A204.1 (cell line): ENCODE measurements around the gene BAIAP2.
"Not testable (repeated sequence)": the region's sequence is repeated elsewhere in the genome, so short reads cannot be mapped to it uniquely, and the experiment has no call there.

Experiments
- FAIRE-seq: peaks from 2 replicates; lab custom pipeline; 2012; peaks lifted over from hg19 to GRCh38; lab: Jason Lieb, UNC

The BAIAP2 gene

GRCh38 chr17:81002013-81002384 is 33.0 kb upstream of the BAIAP2 start:
- no peak for FAIRE-seq

GRCh38 chr17:81002409-81003361 is 32.3 kb upstream of the BAIAP2 start:
- FAIRE-seq, result no peak

GRCh38 chr17:81003711-81004475 is 31.1 kb upstream of the BAIAP2 start:
- no peak for FAIRE-seq

GRCh38 chr17:81006891-81007290 is 28.1 kb upstream of the BAIAP2 start:
- no peak for FAIRE-seq

GRCh38 chr17:81008140-81008539 is 26.8 kb upstream of the BAIAP2 start:
- no peak for FAIRE-seq

GRCh38 chr17:81009136-81009535 is 25.8 kb upstream of the BAIAP2 start:
- FAIRE-seq, result no peak

GRCh38 chr17:81010935-81011334 is 24.0 kb upstream of the BAIAP2 start:
- FAIRE-seq, result no peak

GRCh38 chr17:81011951-81012350 is 23.0 kb upstream of the BAIAP2 start:
- no peak for FAIRE-seq

- no peak for FAIRE-seq
These were observed 22.1 kb upstream of the BAIAP2 start for GRCh38 chr17:81012574-81013447.

GRCh38 chr17:81013642-81014041 is 21.3 kb upstream of the BAIAP2 start:
- no peak for FAIRE-seq

GRCh38 chr17:81015136-81015535 is 19.8 kb upstream of the BAIAP2 start:
- no peak for FAIRE-seq

- no peak for FAIRE-seq
These were observed 18.4 kb upstream of the BAIAP2 start for GRCh38 chr17:81016575-81016974.

- not testable (repeated sequence) for FAIRE-seq
These were observed 17.6 kb upstream of the BAIAP2 start for GRCh38 chr17:81017330-81017729.

GRCh38 chr17:81018044-81018802 is 16.7 kb upstream of the BAIAP2 start:
- FAIRE-seq, result no peak

- no peak for FAIRE-seq
These were observed 15.1 kb upstream of the BAIAP2 start for GRCh38 chr17:81019563-81020442.

GRCh38 chr17:81020443-81020766 is 14.5 kb upstream of the BAIAP2 start:
- no peak for FAIRE-seq

- FAIRE-seq, result no peak
These were observed 14.0 kb upstream of the BAIAP2 start for GRCh38 chr17:81020767-81021497.

GRCh38 chr17:81021531-81022343 is 13.2 kb upstream of the BAIAP2 start:
- FAIRE-seq, result no peak

- FAIRE-seq, result no peak
These were observed 12.6 kb upstream of the BAIAP2 start for GRCh38 chr17:81022344-81022676.
